Hepatocyte (in vitro differentiated cells): ENCODE measurements around the gene DEPDC4. TPM values are rescaled to one million over a fixed set of nuclear protein-coding genes. Genes with fewer than 3 reads are reported as not detected.
A peak's percentile ranks its signal among the peaks of the same experiment; 100 is the strongest.

Experiments used
- DNase-seq: peaks from one replicate; pipeline ENCODE4 v3.0.0-alpha.2; 2016; ENCODE audit warnings: low spot score
- H2AFZ ChIP-seq: fragments of 200-600 bp; sonication (generic); 2 replicates; pipeline ENCODE4 v1.6.0; 2016; ENCODE audit warnings: antibody characterized with exemption, mild to moderate bottlenecking
- H3K27ac ChIP-seq: fragments of 200-600 bp; sonication (generic); 2 replicates; pipeline ENCODE4 v1.5.1; 2016; ENCODE audit warnings: mild to moderate bottlenecking
- H3K27me3 ChIP-seq: fragments of 200-600 bp; sonication (generic); 2 replicates; pipeline ENCODE4 v1.6.1; 2016
- H3K36me3 ChIP-seq: fragments of 200-600 bp; sonication (generic); replicated peaks from 2 replicates; pipeline ENCODE4 v1.5.1; 2016; ENCODE audit warnings: low read depth; ENCODE audit not compliant: insufficient read depth
- H3K4me1 ChIP-seq: fragments of 200-600 bp; sonication (generic); 2 replicates; pipeline ENCODE4 v1.5.1; 2016; ENCODE audit warnings: mild to moderate bottlenecking, moderate library complexity; ENCODE audit not compliant: insufficient read depth
- H3K4me2 ChIP-seq: fragments of 200-600 bp; sonication (generic); 2 replicates; pipeline ENCODE4 v1.6.0; 2016
- H3K4me3 ChIP-seq: fragments of 200-600 bp; sonication (generic); 2 replicates; pipeline ENCODE4 v1.5.1; 2016; ENCODE audit warnings: mild to moderate bottlenecking
- H3K79me2 ChIP-seq: fragments of 200-600 bp; sonication (generic); 2 replicates; pipeline ENCODE4 v1.6.0; 2017; ENCODE audit warnings: mild to moderate bottlenecking
- H3K9me2 ChIP-seq: fragments of 200-600 bp; sonication (generic); replicated peaks from 2 replicates; pipeline ENCODE4 v1.6.0; 2017; ENCODE audit warnings: mild to moderate bottlenecking; ENCODE audit not compliant: insufficient read depth
- H3K9me3 ChIP-seq: fragments of 200-600 bp; sonication (generic); 2 replicates; pipeline ENCODE4 v1.5.1; 2016; ENCODE audit warnings: low read depth, mild to moderate bottlenecking
- H4K20me1 ChIP-seq: fragments of 200-600 bp; sonication (generic); 2 replicates; pipeline ENCODE4 v1.6.0; 2016; ENCODE audit warnings: mild to moderate bottlenecking; ENCODE audit not compliant: insufficient read depth, poor library complexity, severe bottlenecking
- EZH2 ChIP-seq: fragments of 200-600 bp; sonication (generic); IDR thresholded peaks from 2 replicates; pipeline ENCODE4 v1.6.1; 2016; ENCODE audit warnings: antibody characterized with exemption, mild to moderate bottlenecking, borderline replicate concordance
- EZH2phosphoT487 ChIP-seq: fragments of 200-600 bp; sonication (generic); IDR thresholded peaks from one replicate; pipeline ENCODE4 v1.6.1; 2018; ENCODE audit warnings: antibody characterized with exemption, mild to moderate bottlenecking, low read depth, moderate library complexity; ENCODE audit not compliant: unreplicated experiment, severe bottlenecking
- WGBS: methylation state at CpG from one replicate; pipeline ENCODE4 v1.1.6; 2016; ENCODE audit warnings: low lambda C conversion rate; ENCODE audit errors: missing lambda C conversion rate; 5-methylcytosine and 5-hydroxymethylcytosine counted together
- polyA plus RNA-seq: library from polyadenylated mRNA; unstranded; fragments of >200 nt; fragmentation: Nextera tagmentation; extraction: Ambion mirVana; gene quantifications from 2 replicates; pipeline ENCODE4 v1.2.1, GENCODE V29; 2016
- small RNA-seq: library from RNA; depleted of rRNA; stranded (forward); fragments of <200 nt; gene quantifications from one replicate; pipeline ENCODE3, GENCODE V24; 2014
- total RNA-seq: library from RNA; depleted of rRNA; stranded (reverse); fragments of >200 nt; gene quantifications from 2 replicates; pipeline ENCODE4 v1.2.3, GENCODE V29; 2014
- TF ChIP-seq, protein P1 (sequence below): fragments of 200-600 bp; sonication (generic); IDR thresholded peaks from 2 replicates; pipeline ENCODE4 v1.5.1; 2016; ENCODE audit warnings: antibody characterized with exemption, mild to moderate bottlenecking; ENCODE audit not compliant: poor library complexity

The DEPDC4 gene
- total and polyA plus RNA-seq, 2 experiments from 2014 or later: 0.69 to 1.3 TPM

DNA sequence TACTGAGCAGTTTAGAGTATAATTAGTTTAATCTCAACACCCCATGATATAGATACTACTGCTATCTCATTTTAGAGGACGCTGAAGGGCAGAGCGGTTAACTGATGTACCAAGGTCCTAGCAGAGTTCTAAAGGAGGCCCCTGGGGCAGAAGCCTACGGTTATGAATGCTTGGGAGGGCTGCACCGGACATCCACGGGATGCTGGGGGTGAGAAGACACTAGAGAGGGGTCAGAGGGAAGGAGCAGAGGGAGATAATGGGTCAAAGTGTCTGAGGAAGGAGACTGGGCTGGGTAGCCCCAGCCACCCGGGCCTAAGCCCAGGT lies 67.9 kb downstream of the DEPDC4 start:
- peaks cover 49% of the 10 kb centered on the region for H3K79me2 ChIP-seq
- H3K9me3 ChIP-seq: no peaks in the 10 kb centered on the region
- H4K20me1 ChIP-seq: no peaks in the 10 kb centered on the region
- H3K4me2 ChIP-seq: peak overlapping the region; percentile 96
- no peak for DNase-seq
- no peak overlapping the region for H3K27ac ChIP-seq
- H3K36me3 ChIP-seq: no peaks in the 10 kb centered on the region
- H3K9me2 ChIP-seq: no peaks in the 10 kb centered on the region
- peak overlapping the region; percentile 98 for H3K4me3 ChIP-seq
- 25% methylated on average over 6 of the region's 6 CpGs for WGBS
- no peaks in the 10 kb centered on the region for H3K27me3 ChIP-seq
- peaks cover 9% of the 10 kb centered on the region for H3K4me1 ChIP-seq
- TF ChIP-seq, protein P1, sequence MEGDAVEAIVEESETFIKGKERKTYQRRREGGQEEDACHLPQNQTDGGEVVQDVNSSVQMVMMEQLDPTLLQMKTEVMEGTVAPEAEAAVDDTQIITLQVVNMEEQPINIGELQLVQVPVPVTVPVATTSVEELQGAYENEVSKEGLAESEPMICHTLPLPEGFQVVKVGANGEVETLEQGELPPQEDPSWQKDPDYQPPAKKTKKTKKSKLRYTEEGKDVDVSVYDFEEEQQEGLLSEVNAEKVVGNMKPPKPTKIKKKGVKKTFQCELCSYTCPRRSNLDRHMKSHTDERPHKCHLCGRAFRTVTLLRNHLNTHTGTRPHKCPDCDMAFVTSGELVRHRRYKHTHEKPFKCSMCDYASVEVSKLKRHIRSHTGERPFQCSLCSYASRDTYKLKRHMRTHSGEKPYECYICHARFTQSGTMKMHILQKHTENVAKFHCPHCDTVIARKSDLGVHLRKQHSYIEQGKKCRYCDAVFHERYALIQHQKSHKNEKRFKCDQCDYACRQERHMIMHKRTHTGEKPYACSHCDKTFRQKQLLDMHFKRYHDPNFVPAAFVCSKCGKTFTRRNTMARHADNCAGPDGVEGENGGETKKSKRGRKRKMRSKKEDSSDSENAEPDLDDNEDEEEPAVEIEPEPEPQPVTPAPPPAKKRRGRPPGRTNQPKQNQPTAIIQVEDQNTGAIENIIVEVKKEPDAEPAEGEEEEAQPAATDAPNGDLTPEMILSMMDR: no peak
- TF ChIP-seq EZH2phosphoT487: no peak
- TF ChIP-seq EZH2: no peak
- peak overlapping the region; percentile 83 for H2AFZ ChIP-seq

DNA sequence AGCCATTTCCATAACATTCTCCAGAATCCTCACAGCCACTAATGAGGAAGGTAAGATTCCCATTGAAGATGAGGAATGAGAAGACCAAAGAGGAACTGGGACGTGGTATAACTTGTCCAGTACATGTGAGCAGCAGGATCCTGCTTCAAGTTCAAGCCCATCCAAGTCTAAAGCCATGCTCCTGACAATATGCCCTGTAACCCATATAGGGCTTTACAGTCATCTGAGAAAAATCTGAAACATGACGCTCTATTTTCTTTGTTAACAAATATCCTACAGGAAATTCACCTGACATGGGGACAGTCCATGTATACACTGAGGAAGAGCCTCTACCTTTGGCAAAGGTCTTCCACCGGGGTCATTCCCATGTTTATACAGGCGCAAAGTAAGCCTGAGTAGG lies 69.4 kb downstream of the DEPDC4 start:
- H4K20me1 ChIP-seq: no peaks in the 10 kb centered on the region
- H3K79me2 ChIP-seq: peaks cover 37% of the 10 kb centered on the region
- H3K4me1 ChIP-seq: peaks cover 9% of the 10 kb centered on the region
- H3K4me2 ChIP-seq: no peak overlapping the region
- no peaks in the 10 kb centered on the region for H3K9me2 ChIP-seq
- TF ChIP-seq, protein P1: no peak
- no peak for TF ChIP-seq EZH2
- no peak for TF ChIP-seq EZH2phosphoT487
- WGBS: 87% methylated on average over 4 of the region's 4 CpGs
- H2AFZ ChIP-seq: no peak overlapping the region
- no peak overlapping the region for H3K4me3 ChIP-seq
- no peaks in the 10 kb centered on the region for H3K9me3 ChIP-seq
- H3K36me3 ChIP-seq: no peaks in the 10 kb centered on the region
- H3K27ac ChIP-seq: no peak overlapping the region
- no peak for DNase-seq
- H3K27me3 ChIP-seq: no peaks in the 10 kb centered on the region

DNA sequence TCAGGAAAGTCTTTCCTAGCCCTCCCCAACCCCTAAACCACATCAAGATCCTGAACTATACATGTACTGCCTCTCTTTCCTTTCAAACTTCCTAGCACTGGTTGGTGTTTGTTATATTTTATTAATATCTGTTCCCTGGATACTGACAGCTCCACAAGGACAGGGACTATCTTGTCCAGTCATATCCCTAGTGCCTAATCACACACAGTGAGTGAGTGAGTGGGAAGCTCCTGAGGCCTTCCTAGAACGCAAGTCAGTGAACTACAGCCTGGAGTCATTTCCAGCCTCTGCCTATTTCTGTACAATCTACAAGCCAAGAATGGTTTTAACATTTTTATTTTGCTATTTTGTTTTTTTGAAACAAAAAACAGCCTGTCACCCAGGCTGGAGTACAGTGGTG lies 73.8 kb downstream of the DEPDC4 start:
- no peak overlapping the region for H2AFZ ChIP-seq
- H3K79me2 ChIP-seq: peaks cover 12% of the 10 kb centered on the region
- H3K9me2 ChIP-seq: no peaks in the 10 kb centered on the region
- 70% methylated on average over 1 of the region's 1 CpG for WGBS
- H3K4me1 ChIP-seq: no peaks in the 10 kb centered on the region
- H3K36me3 ChIP-seq: no peaks in the 10 kb centered on the region
- no peaks in the 10 kb centered on the region for H3K27me3 ChIP-seq
- no peak overlapping the region for H3K27ac ChIP-seq
- DNase-seq: no peak
- H3K4me3 ChIP-seq: no peak overlapping the region
- no peaks in the 10 kb centered on the region for H3K9me3 ChIP-seq
- no peak overlapping the region for H3K4me2 ChIP-seq
- TF ChIP-seq EZH2phosphoT487 (no peak), EZH2 (no peak)
- TF ChIP-seq, protein P1: no peak
- H4K20me1 ChIP-seq: no peaks in the 10 kb centered on the region

Small RNA genes within 50 kb of the gene (small RNA-seq; reads per million reads assigned to genes)
- gene RF00019: not detected

Other genes starting within 250 kb of the DEPDC4 start
- gene BLTP3B, start 124.2 kb downstream of the DEPDC4 start, total RNA-seq: 30.1 and 31.8 TPM in 2 replicates
- gene BLTP3B, start 124.2 kb downstream of the DEPDC4 start, polyA plus RNA-seq: 6.0 and 11.0 TPM in 2 replicates
- 21.4 and 38.0 TPM in 2 replicates for gene ACTR6, start 66.3 kb downstream of the DEPDC4 start, total RNA-seq
- gene ACTR6, start 66.3 kb downstream of the DEPDC4 start, polyA plus RNA-seq: 18.0 and 20.4 TPM in 2 replicates
- 55.0 and 74.5 TPM in 2 replicates for gene SCYL2, start 98 bp upstream of the DEPDC4 start, total RNA-seq
- gene SCYL2, start 98 bp upstream of the DEPDC4 start, polyA plus RNA-seq: 17.2 and 18.0 TPM in 2 replicates
- 0.10 and 0.40 TPM in 2 replicates for gene SLC17A8, start 90.0 kb upstream of the DEPDC4 start, total RNA-seq
- gene SLC17A8, start 90.0 kb upstream of the DEPDC4 start, polyA plus RNA-seq: not detected in 2 replicates
- 27.8 and 39.0 TPM in 2 replicates for gene NR1H4, start 206.8 kb upstream of the DEPDC4 start, total RNA-seq
- gene NR1H4, start 206.8 kb upstream of the DEPDC4 start, polyA plus RNA-seq: 9.7 and 12.4 TPM in 2 replicates